Mesenchymal stem cell (in vitro differentiated cells and primary cell): ENCODE measurements around the gene TVP23B.
"Not testable (repeated sequence)": the region's sequence is repeated elsewhere in the genome, so short reads cannot be mapped to it uniquely, and the experiment has no call there.

ENCODE experiments used
- DNase-seq: peaks from one replicate; pipeline ENCODE4 v3.0.0-alpha.2; 2013
- H2AFZ ChIP-seq: one replicate; pipeline ENCODE4 v1.6.1; 2013; ENCODE audit warnings: low read depth, mild to moderate bottlenecking, control low read depth, inconsistent platforms, low read length, moderate library complexity
- H2AK5ac ChIP-seq: 2 replicates; pipeline ENCODE4 v1.6.1; 2013; ENCODE audit warnings: low read length, moderate library complexity, mild to moderate bottlenecking, inconsistent platforms; ENCODE audit not compliant: severe bottlenecking
- H2BK120ac ChIP-seq: one replicate; pipeline ENCODE4 v1.6.1; 2013; ENCODE audit warnings: low read depth, mild to moderate bottlenecking, inconsistent platforms, low read length, moderate library complexity
- H2BK12ac ChIP-seq, 2 experiments: one replicate each; pipeline ENCODE4 v1.6.1; 2013; ENCODE audit warnings: inconsistent platforms in 2 of 2, low read length in 2 of 2, mild to moderate bottlenecking in 2 of 2, moderate library complexity in 2 of 2, control low read depth in 1 of 2
- H2BK15ac ChIP-seq: one replicate; pipeline ENCODE4 v1.6.1; 2013; ENCODE audit warnings: mild to moderate bottlenecking, low read depth, inconsistent platforms; ENCODE audit not compliant: poor library complexity, severe bottlenecking
- H2BK5ac ChIP-seq: 2 replicates; pipeline ENCODE4 v1.6.1; 2013; ENCODE audit warnings: low read depth, mild to moderate bottlenecking, low read length, control low read depth, inconsistent platforms; ENCODE audit not compliant: poor library complexity, severe bottlenecking
- H3K14ac ChIP-seq, 2 experiments: one replicate each; pipeline ENCODE4 v1.6.1; 2013; ENCODE audit warnings: inconsistent platforms in 2 of 2, low read length in 2 of 2, control low read depth in 1 of 2, mild to moderate bottlenecking in 1 of 2, moderate library complexity in 1 of 2
- H3K18ac ChIP-seq, 2 experiments: one replicate each; pipeline ENCODE4 v1.6.1; 2013; ENCODE audit warnings: inconsistent platforms in 2 of 2, low read length in 2 of 2, control low read depth in 1 of 2, low read depth in 1 of 2, mild to moderate bottlenecking in 1 of 2
- H3K23ac ChIP-seq, 2 experiments: one replicate each; pipeline ENCODE4 v1.6.1; 2013; ENCODE audit warnings: inconsistent platforms in 2 of 2, low read length in 2 of 2, mild to moderate bottlenecking in 2 of 2, moderate library complexity in 2 of 2, control low read depth in 1 of 2
- H3K27ac ChIP-seq: 2 replicates; pipeline ENCODE4 v1.5.1; 2013; ENCODE audit warnings: mild to moderate bottlenecking, moderate library complexity, low read length, control low read depth, inconsistent platforms; ENCODE audit not compliant: poor library complexity, severe bottlenecking
- H3K27me3 ChIP-seq, 2 experiments: 2 replicates each; pipeline versions ENCODE4 v1.6.1 to v1.7.0; 2013; ENCODE audit warnings: low read length in 2 of 2, mild to moderate bottlenecking in 2 of 2, moderate library complexity in 2 of 2, control low read depth in 1 of 2, inconsistent platforms in 1 of 2; ENCODE audit not compliant: control insufficient read depth in 1 of 2, insufficient read depth in 1 of 2
- H3K36me3 ChIP-seq, 2 experiments: 2 replicates each; pipeline versions ENCODE4 v1.6.1 to v1.7.0; 2013; ENCODE audit warnings: low read length in 2 of 2, control low read depth in 1 of 2, inconsistent platforms in 1 of 2, low read depth in 1 of 2, mild to moderate bottlenecking in 1 of 2; ENCODE audit not compliant: insufficient read depth in 2 of 2, control insufficient read depth in 1 of 2
- H3K4ac ChIP-seq, 2 experiments: one replicate each; pipeline ENCODE4 v1.6.1; 2013; ENCODE audit warnings: inconsistent platforms in 2 of 2, low read length in 2 of 2, mild to moderate bottlenecking in 2 of 2, moderate library complexity in 2 of 2, control low read depth in 1 of 2, low read depth in 1 of 2
- H3K4me1 ChIP-seq: 2 replicates; pipeline ENCODE4 v1.6.1; 2013; ENCODE audit warnings: low read depth, low read length, control low read depth; ENCODE audit not compliant: control insufficient read depth, insufficient read depth
- H3K4me2 ChIP-seq: 2 replicates; pipeline ENCODE4 v1.6.1; 2013; ENCODE audit warnings: low read length, mild to moderate bottlenecking, inconsistent platforms; ENCODE audit not compliant: poor library complexity, severe bottlenecking
- H3K4me3 ChIP-seq, 2 experiments: 2 replicates each; pipeline versions ENCODE4 v1.5.1 to v1.7.0; 2013; ENCODE audit warnings: low read length in 2 of 2, mild to moderate bottlenecking in 2 of 2, control low read depth in 1 of 2, low read depth in 1 of 2; ENCODE audit not compliant: insufficient read depth in 1 of 2
- H3K79me1 ChIP-seq: replicated peaks from 2 replicates; pipeline ENCODE4 v1.6.1; 2013; ENCODE audit warnings: mild to moderate bottlenecking, control low read depth, low read length, inconsistent platforms; ENCODE audit not compliant: poor library complexity, severe bottlenecking
- H3K9ac ChIP-seq: 2 replicates; pipeline ENCODE4 v1.7.0; 2013; ENCODE audit warnings: mild to moderate bottlenecking, low read length, moderate library complexity
- H3K9me3 ChIP-seq: 2 replicates; pipeline ENCODE4 v1.7.0; 2013; ENCODE audit warnings: mild to moderate bottlenecking, low read length; ENCODE audit not compliant: control insufficient read depth
- H4K8ac ChIP-seq: one replicate; pipeline ENCODE4 v1.6.1; 2013; ENCODE audit warnings: inconsistent platforms, mild to moderate bottlenecking, low read length, moderate library complexity
- H4K91ac ChIP-seq: one replicate; pipeline ENCODE4 v1.6.1; 2013; ENCODE audit warnings: mild to moderate bottlenecking, low read length, inconsistent platforms
- WGBS: methylation state at CpG from one replicate; pipeline ENCODE4 v1.1.7; 2013; ENCODE audit warnings: mixed read lengths; 5-methylcytosine and 5-hydroxymethylcytosine counted together

TVP23B gene

GRCh38 chr17:18827613-18828012, 46.6 kb downstream of the TVP23B start:
- H4K91ac ChIP-seq, H3K4me2 ChIP-seq, H3K9me3 ChIP-seq, H3K9ac ChIP-seq, H2BK5ac ChIP-seq, H3K79me1 ChIP-seq, H2AFZ ChIP-seq, H3K4me1 ChIP-seq, H3K4me3 ChIP-seq, H3K36me3 ChIP-seq, H2BK120ac ChIP-seq, H3K27ac ChIP-seq, H4K8ac ChIP-seq, H3K18ac ChIP-seq, H3K23ac ChIP-seq, H3K27me3 ChIP-seq, H3K14ac ChIP-seq, H2AK5ac ChIP-seq, DNase-seq, H3K4ac ChIP-seq, H2BK15ac ChIP-seq, H2BK12ac ChIP-seq: not testable (repeated sequence)
- WGBS: no CpG with 5 or more reads among the region's 1 CpG

DNA sequence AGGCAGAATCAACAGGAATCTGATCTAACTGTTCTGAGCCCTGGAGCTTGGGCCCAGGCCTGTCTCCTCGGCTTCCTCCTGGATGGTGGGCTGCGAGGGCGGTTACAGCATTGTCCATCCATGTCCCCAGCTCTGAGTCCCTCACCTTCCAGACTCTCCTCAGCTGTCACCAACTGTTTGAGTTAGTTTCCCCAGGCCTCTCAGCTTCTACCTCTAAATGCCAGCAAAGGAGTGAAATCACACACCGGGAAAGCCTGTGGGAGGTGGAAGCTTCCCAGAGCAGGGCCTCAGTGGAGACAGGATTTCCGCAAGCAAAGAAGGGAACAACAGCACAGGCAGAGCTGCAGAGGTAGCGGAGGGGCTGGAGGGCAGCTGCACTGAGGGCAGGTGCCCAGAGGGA, 67.5 kb downstream of the TVP23B start:
- Histone ChIP-seq H4K8ac (no peak overlapping the region), H2BK120ac (no peak overlapping the region), H4K91ac (no peak overlapping the region), H3K4me3 (no peak overlapping the region), H3K4me1 (peaks cover 4% of the 10 kb centered on the region), H3K9ac (no peak overlapping the region), H2AFZ (no peak overlapping the region), H3K4ac (no peak overlapping the region), H3K27me3 (no peaks in the 10 kb centered on the region), H2BK15ac (no peak overlapping the region), H2BK5ac (no peak overlapping the region), H3K79me1 (no peaks in the 10 kb centered on the region), H3K18ac (no peak overlapping the region), H3K27ac (no peak overlapping the region), H3K36me3 (peaks cover 0 to 3% of the 10 kb centered on the region in 2 experiments), H3K14ac (no peak overlapping the region), H3K23ac (no peak overlapping the region), H2BK12ac (no peak overlapping the region), H3K4me2 (no peak overlapping the region), H2AK5ac (peak overlapping the region; percentile 1), H3K9me3 (no peaks in the 10 kb centered on the region)
- no peak for DNase-seq
- WGBS: 91% methylated on average over 6 of the region's 6 CpGs

DNA sequence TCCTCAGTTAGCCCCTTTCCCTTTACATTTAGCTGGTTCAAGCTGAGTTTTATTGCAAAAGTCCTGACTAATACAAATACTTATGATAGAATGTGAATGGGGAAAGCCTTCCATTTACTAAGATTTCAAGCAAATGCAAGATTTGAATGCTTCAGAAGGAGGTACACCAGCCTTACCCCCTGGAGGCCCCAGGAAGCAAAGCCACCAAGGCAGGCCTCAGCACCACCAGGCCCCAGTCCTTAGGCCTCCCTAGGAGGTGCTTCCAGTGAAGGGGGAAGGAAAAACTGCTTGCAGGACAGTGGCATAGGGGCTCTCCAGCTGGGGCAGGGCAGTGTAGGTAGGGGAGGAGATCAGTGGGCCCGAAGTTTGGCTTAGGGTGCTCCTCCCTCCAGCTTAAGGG, 69.7 kb downstream of the TVP23B start:
- no peak overlapping the region for H3K18ac ChIP-seq
- H3K27ac ChIP-seq: peak overlapping the region; percentile 27
- no peaks in the 10 kb centered on the region for H3K27me3 ChIP-seq
- no peak overlapping the region for H3K4ac ChIP-seq
- peak overlapping the region; percentile 14 for H2AFZ ChIP-seq
- peak overlapping the region; percentile 47 for H4K8ac ChIP-seq
- no peak overlapping the region for H2BK120ac ChIP-seq
- H2BK15ac ChIP-seq: no peak overlapping the region
- peak overlapping the region; percentile 12 for H3K9ac ChIP-seq
- H3K4me3 ChIP-seq: no peak overlapping the region
- peak overlapping the region in 1 of 2 experiments; percentile 80 for H3K23ac ChIP-seq
- DNase-seq: no peak
- 86% methylated on average over 1 of the region's 1 CpG for WGBS
- peaks cover 0 to 3% of the 10 kb centered on the region in 2 experiments for H3K36me3 ChIP-seq
- peaks cover 7% of the 10 kb centered on the region for H3K4me1 ChIP-seq
- H2BK12ac ChIP-seq: peak overlapping the region in 1 of 2 experiments; percentile 72
- no peak overlapping the region for H3K4me2 ChIP-seq
- no peak overlapping the region for H3K14ac ChIP-seq
- peak overlapping the region; percentile 98 for H2AK5ac ChIP-seq
- no peak overlapping the region for H4K91ac ChIP-seq
- no peak overlapping the region for H2BK5ac ChIP-seq
- peaks cover 12% of the 10 kb centered on the region for H3K79me1 ChIP-seq
- H3K9me3 ChIP-seq: no peaks in the 10 kb centered on the region

GRCh38 chr17:18851201-18851600, 70.2 kb downstream of the TVP23B start:
- peaks cover 0 to 3% of the 10 kb centered on the region in 2 experiments for H3K36me3 ChIP-seq
- 100% methylated on average over 1 of the region's 3 CpGs for WGBS
- H2BK15ac ChIP-seq: peak overlapping the region; percentile 48
- peaks cover 7% of the 10 kb centered on the region for H3K4me1 ChIP-seq
- no peak overlapping the region for H3K27ac ChIP-seq
- no peaks in the 10 kb centered on the region for H3K9me3 ChIP-seq
- DNase-seq: no peak
- H2AFZ ChIP-seq: no peak overlapping the region
- no peak overlapping the region for H3K18ac ChIP-seq
- no peak overlapping the region for H3K4me3 ChIP-seq
- H3K4me2 ChIP-seq: no peak overlapping the region
- no peak overlapping the region for H3K9ac ChIP-seq
- H2BK120ac ChIP-seq: no peak overlapping the region
- H2BK12ac ChIP-seq: no peak overlapping the region
- no peak overlapping the region for H2BK5ac ChIP-seq
- H3K79me1 ChIP-seq: peaks cover 12% of the 10 kb centered on the region
- H4K8ac ChIP-seq: no peak overlapping the region
- no peaks in the 10 kb centered on the region for H3K27me3 ChIP-seq
- H4K91ac ChIP-seq: no peak overlapping the region
- H3K4ac ChIP-seq: no peak overlapping the region
- no peak overlapping the region for H2AK5ac ChIP-seq
- H3K14ac ChIP-seq: no peak overlapping the region
- no peak overlapping the region for H3K23ac ChIP-seq
